Measurements from ENCODE around the gene TRIM41. TPM values are rescaled to one million over a fixed set of nuclear protein-coding genes. Genes with fewer than 3 reads are reported as not detected.
A peak's percentile ranks its signal among the peaks of the same experiment; 100 is the strongest.

The TRIM41 gene
- total and polyA plus RNA-seq, 2 of the 13 experiments (the other 11 are each of a cell fraction or from before 2014, with no cell fraction given): 10.2 to 16.7 TPM

DNA sequence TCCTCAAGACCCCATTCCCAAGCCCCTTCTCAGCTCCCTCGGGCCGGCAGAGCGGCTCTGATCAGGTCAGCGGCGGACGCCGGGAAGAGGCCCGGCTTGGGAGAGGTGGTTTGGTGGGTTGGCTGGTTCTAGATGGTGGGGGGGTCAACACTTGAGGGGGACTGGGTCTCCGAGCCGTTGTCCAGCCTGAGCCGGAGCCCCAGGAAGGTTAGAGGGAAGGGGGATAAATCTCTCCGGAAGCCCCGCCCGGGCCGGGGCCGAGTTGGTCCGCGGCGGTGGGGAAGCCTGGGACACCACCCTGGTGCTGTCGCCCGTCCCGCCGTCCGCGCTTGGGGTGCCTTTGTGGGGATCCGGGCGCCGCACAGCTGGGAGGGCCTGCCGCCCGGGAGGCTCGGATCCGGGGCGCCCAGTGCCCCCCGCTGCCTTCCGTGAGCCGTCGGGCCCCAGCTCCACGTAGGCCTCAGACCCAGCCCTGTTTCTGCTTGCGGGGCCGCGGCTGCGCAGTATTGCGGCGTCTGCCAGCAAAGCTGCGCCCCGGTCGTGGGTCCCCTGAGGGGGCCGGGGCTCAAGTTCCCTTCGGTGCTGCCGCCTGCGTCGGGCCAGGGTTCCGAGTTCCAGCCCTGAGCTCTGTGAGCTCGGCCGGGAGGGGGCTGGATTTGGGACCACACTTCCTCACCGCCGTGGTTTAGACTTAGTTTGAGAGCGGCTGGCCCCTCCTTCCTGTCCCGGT is 38.4 kb downstream of the TRIM41 start (continued):
- TF ChIP-seq, protein P1, sequence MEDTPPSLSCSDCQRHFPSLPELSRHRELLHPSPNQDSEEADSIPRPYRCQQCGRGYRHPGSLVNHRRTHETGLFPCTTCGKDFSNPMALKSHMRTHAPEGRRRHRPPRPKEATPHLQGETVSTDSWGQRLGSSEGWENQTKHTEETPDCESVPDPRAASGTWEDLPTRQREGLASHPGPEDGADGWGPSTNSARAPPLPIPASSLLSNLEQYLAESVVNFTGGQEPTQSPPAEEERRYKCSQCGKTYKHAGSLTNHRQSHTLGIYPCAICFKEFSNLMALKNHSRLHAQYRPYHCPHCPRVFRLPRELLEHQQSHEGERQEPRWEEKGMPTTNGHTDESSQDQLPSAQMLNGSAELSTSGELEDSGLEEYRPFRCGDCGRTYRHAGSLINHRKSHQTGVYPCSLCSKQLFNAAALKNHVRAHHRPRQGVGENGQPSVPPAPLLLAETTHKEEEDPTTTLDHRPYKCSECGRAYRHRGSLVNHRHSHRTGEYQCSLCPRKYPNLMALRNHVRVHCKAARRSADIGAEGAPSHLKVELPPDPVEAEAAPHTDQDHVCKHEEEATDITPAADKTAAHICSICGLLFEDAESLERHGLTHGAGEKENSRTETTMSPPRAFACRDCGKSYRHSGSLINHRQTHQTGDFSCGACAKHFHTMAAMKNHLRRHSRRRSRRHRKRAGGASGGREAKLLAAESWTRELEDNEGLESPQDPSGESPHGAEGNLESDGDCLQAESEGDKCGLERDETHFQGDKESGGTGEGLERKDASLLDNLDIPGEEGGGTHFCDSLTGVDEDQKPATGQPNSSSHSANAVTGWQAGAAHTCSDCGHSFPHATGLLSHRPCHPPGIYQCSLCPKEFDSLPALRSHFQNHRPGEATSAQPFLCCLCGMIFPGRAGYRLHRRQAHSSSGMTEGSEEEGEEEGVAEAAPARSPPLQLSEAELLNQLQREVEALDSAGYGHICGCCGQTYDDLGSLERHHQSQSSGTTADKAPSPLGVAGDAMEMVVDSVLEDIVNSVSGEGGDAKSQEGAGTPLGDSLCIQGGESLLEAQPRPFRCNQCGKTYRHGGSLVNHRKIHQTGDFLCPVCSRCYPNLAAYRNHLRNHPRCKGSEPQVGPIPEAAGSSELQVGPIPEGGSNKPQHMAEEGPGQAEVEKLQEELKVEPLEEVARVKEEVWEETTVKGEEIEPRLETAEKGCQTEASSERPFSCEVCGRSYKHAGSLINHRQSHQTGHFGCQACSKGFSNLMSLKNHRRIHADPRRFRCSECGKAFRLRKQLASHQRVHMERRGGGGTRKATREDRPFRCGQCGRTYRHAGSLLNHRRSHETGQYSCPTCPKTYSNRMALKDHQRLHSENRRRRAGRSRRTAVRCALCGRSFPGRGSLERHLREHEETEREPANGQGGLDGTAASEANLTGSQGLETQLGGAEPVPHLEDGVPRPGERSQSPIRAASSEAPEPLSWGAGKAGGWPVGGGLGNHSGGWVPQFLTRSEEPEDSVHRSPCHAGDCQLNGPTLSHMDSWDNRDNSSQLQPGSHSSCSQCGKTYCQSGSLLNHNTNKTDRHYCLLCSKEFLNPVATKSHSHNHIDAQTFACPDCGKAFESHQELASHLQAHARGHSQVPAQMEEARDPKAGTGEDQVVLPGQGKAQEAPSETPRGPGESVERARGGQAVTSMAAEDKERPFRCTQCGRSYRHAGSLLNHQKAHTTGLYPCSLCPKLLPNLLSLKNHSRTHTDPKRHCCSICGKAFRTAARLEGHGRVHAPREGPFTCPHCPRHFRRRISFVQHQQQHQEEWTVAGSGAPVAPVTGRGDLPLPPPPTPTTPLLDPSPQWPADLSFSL (CRISPR knock-in tag; IDR thresholded peaks at IDR 0.05): peak; percentile 34; the same call in 1 of the 2 replicates
- TF ChIP-seq, protein P2, sequence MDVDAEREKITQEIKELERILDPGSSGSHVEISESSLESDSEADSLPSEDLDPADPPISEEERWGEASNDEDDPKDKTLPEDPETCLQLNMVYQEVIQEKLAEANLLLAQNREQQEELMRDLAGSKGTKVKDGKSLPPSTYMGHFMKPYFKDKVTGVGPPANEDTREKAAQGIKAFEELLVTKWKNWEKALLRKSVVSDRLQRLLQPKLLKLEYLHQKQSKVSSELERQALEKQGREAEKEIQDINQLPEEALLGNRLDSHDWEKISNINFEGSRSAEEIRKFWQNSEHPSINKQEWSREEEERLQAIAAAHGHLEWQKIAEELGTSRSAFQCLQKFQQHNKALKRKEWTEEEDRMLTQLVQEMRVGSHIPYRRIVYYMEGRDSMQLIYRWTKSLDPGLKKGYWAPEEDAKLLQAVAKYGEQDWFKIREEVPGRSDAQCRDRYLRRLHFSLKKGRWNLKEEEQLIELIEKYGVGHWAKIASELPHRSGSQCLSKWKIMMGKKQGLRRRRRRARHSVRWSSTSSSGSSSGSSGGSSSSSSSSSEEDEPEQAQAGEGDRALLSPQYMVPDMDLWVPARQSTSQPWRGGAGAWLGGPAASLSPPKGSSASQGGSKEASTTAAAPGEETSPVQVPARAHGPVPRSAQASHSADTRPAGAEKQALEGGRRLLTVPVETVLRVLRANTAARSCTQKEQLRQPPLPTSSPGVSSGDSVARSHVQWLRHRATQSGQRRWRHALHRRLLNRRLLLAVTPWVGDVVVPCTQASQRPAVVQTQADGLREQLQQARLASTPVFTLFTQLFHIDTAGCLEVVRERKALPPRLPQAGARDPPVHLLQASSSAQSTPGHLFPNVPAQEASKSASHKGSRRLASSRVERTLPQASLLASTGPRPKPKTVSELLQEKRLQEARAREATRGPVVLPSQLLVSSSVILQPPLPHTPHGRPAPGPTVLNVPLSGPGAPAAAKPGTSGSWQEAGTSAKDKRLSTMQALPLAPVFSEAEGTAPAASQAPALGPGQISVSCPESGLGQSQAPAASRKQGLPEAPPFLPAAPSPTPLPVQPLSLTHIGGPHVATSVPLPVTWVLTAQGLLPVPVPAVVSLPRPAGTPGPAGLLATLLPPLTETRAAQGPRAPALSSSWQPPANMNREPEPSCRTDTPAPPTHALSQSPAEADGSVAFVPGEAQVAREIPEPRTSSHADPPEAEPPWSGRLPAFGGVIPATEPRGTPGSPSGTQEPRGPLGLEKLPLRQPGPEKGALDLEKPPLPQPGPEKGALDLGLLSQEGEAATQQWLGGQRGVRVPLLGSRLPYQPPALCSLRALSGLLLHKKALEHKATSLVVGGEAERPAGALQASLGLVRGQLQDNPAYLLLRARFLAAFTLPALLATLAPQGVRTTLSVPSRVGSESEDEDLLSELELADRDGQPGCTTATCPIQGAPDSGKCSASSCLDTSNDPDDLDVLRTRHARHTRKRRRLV (CRISPR knock-in tag; IDR thresholded peaks at IDR 0.05): no peak
- TF ChIP-seq, protein P3, sequence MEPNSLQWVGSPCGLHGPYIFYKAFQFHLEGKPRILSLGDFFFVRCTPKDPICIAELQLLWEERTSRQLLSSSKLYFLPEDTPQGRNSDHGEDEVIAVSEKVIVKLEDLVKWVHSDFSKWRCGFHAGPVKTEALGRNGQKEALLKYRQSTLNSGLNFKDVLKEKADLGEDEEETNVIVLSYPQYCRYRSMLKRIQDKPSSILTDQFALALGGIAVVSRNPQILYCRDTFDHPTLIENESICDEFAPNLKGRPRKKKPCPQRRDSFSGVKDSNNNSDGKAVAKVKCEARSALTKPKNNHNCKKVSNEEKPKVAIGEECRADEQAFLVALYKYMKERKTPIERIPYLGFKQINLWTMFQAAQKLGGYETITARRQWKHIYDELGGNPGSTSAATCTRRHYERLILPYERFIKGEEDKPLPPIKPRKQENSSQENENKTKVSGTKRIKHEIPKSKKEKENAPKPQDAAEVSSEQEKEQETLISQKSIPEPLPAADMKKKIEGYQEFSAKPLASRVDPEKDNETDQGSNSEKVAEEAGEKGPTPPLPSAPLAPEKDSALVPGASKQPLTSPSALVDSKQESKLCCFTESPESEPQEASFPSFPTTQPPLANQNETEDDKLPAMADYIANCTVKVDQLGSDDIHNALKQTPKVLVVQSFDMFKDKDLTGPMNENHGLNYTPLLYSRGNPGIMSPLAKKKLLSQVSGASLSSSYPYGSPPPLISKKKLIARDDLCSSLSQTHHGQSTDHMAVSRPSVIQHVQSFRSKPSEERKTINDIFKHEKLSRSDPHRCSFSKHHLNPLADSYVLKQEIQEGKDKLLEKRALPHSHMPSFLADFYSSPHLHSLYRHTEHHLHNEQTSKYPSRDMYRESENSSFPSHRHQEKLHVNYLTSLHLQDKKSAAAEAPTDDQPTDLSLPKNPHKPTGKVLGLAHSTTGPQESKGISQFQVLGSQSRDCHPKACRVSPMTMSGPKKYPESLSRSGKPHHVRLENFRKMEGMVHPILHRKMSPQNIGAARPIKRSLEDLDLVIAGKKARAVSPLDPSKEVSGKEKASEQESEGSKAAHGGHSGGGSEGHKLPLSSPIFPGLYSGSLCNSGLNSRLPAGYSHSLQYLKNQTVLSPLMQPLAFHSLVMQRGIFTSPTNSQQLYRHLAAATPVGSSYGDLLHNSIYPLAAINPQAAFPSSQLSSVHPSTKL (CRISPR knock-in tag; IDR thresholded peaks at IDR 0.05): no peak; the same call in 1 of the 2 replicates
- TF ChIP-seq FOXA1 (IDR thresholded peaks at IDR 0.05) (no peak), FOXA1 (CRISPR knock-in tag; IDR thresholded peaks at IDR 0.05) (no peak), TCF7L2 (IDR thresholded peaks at IDR 0.05; ENCODE audit: low read depth, low read length) (no peak), EZH2 (conservative IDR thresholded peaks at IDR 0.05; ENCODE audit: low read depth, low read length) (no peak), KAT8 (CRISPR knock-in tag; IDR thresholded peaks at IDR 0.05) (no peak), ZNF451 (CRISPR knock-in tag; IDR thresholded peaks at IDR 0.05) (no peak), NR2F1 (CRISPR knock-in tag; IDR thresholded peaks at IDR 0.05) (no peak), ZNF644 (CRISPR knock-in tag; IDR thresholded peaks at IDR 0.05; ENCODE audit: low read depth) (no peak), SSRP1 (CRISPR knock-in tag; IDR thresholded peaks at IDR 0.05) (no peak), KLF12 (CRISPR knock-in tag; IDR thresholded peaks at IDR 0.05; ENCODE audit: borderline replicate concordance) (no peak), TEAD3 (CRISPR knock-in tag; optimal IDR thresholded peaks at IDR 0.05; ENCODE audit: borderline replicate concordance) (peak; percentile 14), ZNF33B (CRISPR knock-in tag; IDR thresholded peaks at IDR 0.05) (no peak)
